Hepatocyte (in vitro differentiated cells): ENCODE measurements around the gene CCL3.
"Not testable (repeated sequence)": the region's sequence is repeated elsewhere in the genome, so short reads cannot be mapped to it uniquely, and the experiment has no call there.

Experiments used
- EZH2 ChIP-seq: fragments of 200-600 bp; sonication (generic); IDR thresholded peaks from 2 replicates; pipeline ENCODE4 v1.6.1; 2016; ENCODE audit warnings: antibody characterized with exemption, mild to moderate bottlenecking, borderline replicate concordance
- EZH2phosphoT487 ChIP-seq: fragments of 200-600 bp; sonication (generic); IDR thresholded peaks from one replicate; pipeline ENCODE4 v1.6.1; 2018; ENCODE audit warnings: antibody characterized with exemption, mild to moderate bottlenecking, low read depth, moderate library complexity; ENCODE audit not compliant: unreplicated experiment, severe bottlenecking
- TF ChIP-seq, protein P1 (sequence below): fragments of 200-600 bp; sonication (generic); IDR thresholded peaks from 2 replicates; pipeline ENCODE4 v1.5.1; 2016; ENCODE audit warnings: antibody characterized with exemption, mild to moderate bottlenecking; ENCODE audit not compliant: poor library complexity

DNA sequence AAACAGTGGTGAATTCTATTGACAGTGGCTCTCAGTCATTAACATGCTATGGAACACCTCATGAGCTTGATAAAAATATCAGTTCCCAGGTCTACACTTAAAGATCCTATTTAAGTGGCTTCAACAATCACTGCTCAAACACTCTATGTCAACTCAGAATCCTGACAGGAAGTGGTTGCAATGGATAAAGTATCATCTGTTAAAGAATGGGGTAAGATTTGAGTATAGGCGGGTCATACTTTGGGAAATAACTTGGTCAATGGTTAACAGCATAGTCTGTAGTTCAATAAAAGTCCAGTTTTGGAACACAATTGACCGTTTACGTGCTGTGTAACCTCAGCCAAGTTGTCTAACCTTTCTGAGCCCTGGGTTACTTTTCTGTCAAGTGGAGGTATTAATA, 2.5 kb downstream of the CCL3 start:
- TF ChIP-seq, protein P1, sequence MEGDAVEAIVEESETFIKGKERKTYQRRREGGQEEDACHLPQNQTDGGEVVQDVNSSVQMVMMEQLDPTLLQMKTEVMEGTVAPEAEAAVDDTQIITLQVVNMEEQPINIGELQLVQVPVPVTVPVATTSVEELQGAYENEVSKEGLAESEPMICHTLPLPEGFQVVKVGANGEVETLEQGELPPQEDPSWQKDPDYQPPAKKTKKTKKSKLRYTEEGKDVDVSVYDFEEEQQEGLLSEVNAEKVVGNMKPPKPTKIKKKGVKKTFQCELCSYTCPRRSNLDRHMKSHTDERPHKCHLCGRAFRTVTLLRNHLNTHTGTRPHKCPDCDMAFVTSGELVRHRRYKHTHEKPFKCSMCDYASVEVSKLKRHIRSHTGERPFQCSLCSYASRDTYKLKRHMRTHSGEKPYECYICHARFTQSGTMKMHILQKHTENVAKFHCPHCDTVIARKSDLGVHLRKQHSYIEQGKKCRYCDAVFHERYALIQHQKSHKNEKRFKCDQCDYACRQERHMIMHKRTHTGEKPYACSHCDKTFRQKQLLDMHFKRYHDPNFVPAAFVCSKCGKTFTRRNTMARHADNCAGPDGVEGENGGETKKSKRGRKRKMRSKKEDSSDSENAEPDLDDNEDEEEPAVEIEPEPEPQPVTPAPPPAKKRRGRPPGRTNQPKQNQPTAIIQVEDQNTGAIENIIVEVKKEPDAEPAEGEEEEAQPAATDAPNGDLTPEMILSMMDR, result not testable (repeated sequence)
- TF ChIP-seq EZH2phosphoT487, EZH2: not testable (repeated sequence)
